K562 (cell line): ENCODE results near the gene FRMPD4. TPM values are rescaled to one million over a fixed set of nuclear protein-coding genes. Genes with fewer than 3 reads are reported as not detected.

ENCODE experiments used
- ATAC-seq: fragments of 200-7000 bp; cut with Tn5 transposase; 3 replicates; pipeline ENCODE4 v1.9.1; 2020; ENCODE audit warnings: moderate library complexity
- BruUV-seq: library from RNA; stranded (reverse); fragments of 400-500 nt; replicated peaks from 2 replicates; lab custom pipeline; 2021; lab: Mats Ljungman, UMichigan
- CTCF ChIA-PET: fragments of 300-600 bp; formaldehyde crosslinking; extraction: SDS; loops from one replicate; lab custom pipeline; 2021; ENCODE audit warnings: low intra/inter-chr PET ratio; lab: Yijun Ruan, JAX
- POLR2A ChIA-PET: fragments of 300-600, 350-650 bp; sonication (Branson Sonifier 250); formaldehyde crosslinking; extraction: SDS; loops from one replicate; lab custom pipeline; 2021; ENCODE audit warnings: antibody characterized with exemption, inconsistent platforms; lab: Yijun Ruan, JAX
- DNase-seq, 4 experiments: peaks; one replicate each; pipeline versions ENCODE4 v3.0.0 to v3.0.0-alpha.2; 2011 to 2018; ENCODE audit warnings: low spot score in 3 of 4, mixed read lengths in 3 of 4; ENCODE audit errors: extremely low read depth in 1 of 4
- FAIRE-seq: peaks from 2 replicates; lab custom pipeline; 2011; peaks lifted over from hg19 to GRCh38; lab: Jason Lieb, UNC
- H2AFZ ChIP-seq: 2 replicates; pipeline ENCODE4 v1.6.0; 2011; ENCODE audit warnings: low read depth, low read length, control low read depth, inconsistent platforms
- H3K27ac ChIP-seq: fragments of 200-600 bp; 3 replicates; pipeline ENCODE4 v1.8.0; 2011; ENCODE audit warnings: low read depth, mild to moderate bottlenecking, control low read depth, inconsistent platforms, low read length, moderate library complexity, mixed read lengths; ENCODE audit errors: extremely low read depth
- H3K27me3 ChIP-seq, 2 experiments: fragments of 300-600 bp in 1 of 2; 2 replicates in 1 of 2; 3 replicates in 1 of 2; pipeline versions ENCODE4 v1.6.0 to v1.8.0; 2011; ENCODE audit warnings: inconsistent platforms in 2 of 2, low read length in 2 of 2, mild to moderate bottlenecking in 1 of 2, mixed read lengths in 1 of 2, moderate library complexity in 1 of 2; ENCODE audit not compliant: control insufficient read depth in 2 of 2, insufficient read depth in 2 of 2
- H3K36me3 ChIP-seq: fragments of 300-600 bp; 3 replicates; pipeline ENCODE4 v1.8.0; 2011; ENCODE audit warnings: mild to moderate bottlenecking, low read length, inconsistent platforms; ENCODE audit not compliant: control insufficient read depth, insufficient read depth
- H3K4me1 ChIP-seq, 2 experiments: fragments of 200-600 bp in 1 of 2; replicated peaks in 1 of 2; 2 replicates in 1 of 2; 3 replicates in 1 of 2; pipeline versions ENCODE4 v1.5.1 to v1.8.0; 2011; ENCODE audit warnings: inconsistent platforms in 2 of 2, low read length in 2 of 2, mild to moderate bottlenecking in 1 of 2, mixed read lengths in 1 of 2, moderate library complexity in 1 of 2; ENCODE audit not compliant: control insufficient read depth in 2 of 2, insufficient read depth in 2 of 2
- H3K4me2 ChIP-seq: 2 replicates; pipeline ENCODE4 v1.6.1; 2011; ENCODE audit warnings: low read length, control low read depth, inconsistent platforms, mixed read lengths; ENCODE audit not compliant: insufficient read depth
- H3K4me3 ChIP-seq: fragments of 200-600 bp; sonication (generic), shearing (Covaris generic); 2 replicates; pipeline ENCODE4 v1.5.1; 2016; ENCODE audit warnings: control low read depth, inconsistent platforms
- H3K79me2 ChIP-seq: fragments of 200-600 bp; 3 replicates; pipeline ENCODE4 v1.8.0; 2011; ENCODE audit warnings: low read length, inconsistent platforms; ENCODE audit not compliant: control insufficient read depth, insufficient read depth
- H3K9ac ChIP-seq, 2 experiments: 2 replicates each; pipeline versions ENCODE4 v1.6.0 to v1.6.1; 2011; ENCODE audit warnings: low read depth in 2 of 2, low read length in 2 of 2, control low read depth in 1 of 2, inconsistent platforms in 1 of 2, mild to moderate bottlenecking in 1 of 2, mixed read lengths in 1 of 2; ENCODE audit not compliant: insufficient read depth in 1 of 2
- H3K9me1 ChIP-seq: one replicate; pipeline ENCODE4 v1.6.0; 2011; ENCODE audit warnings: inconsistent platforms, mild to moderate bottlenecking, low read length, moderate library complexity; ENCODE audit not compliant: control insufficient read depth, insufficient read depth
- H3K9me3 ChIP-seq: replicated peaks from 2 replicates; pipeline ENCODE4 v1.5.1; 2011; ENCODE audit warnings: low read depth, low read length, inconsistent platforms; ENCODE audit not compliant: control insufficient read depth, insufficient read depth
- H4K20me1 ChIP-seq: replicated peaks from 2 replicates; pipeline ENCODE4 v1.6.1; 2011; ENCODE audit warnings: low read length, inconsistent platforms, mixed read lengths; ENCODE audit not compliant: control insufficient read depth, insufficient read depth
- BRCA1 ChIP-seq, 2 experiments: fragments of 450-650 bp in 1 of 2; sonication (generic) in 1 of 2; formaldehyde crosslinking in 1 of 2; IDR thresholded peaks; 2 replicates each; pipeline versions ENCODE4 v1.5.0 to v1.6.1; 2017 to 2020; ENCODE audit warnings: mild to moderate bottlenecking in 1 of 2, missing genetic modification reagents in 1 of 2
- E2F6 ChIP-seq, 2 experiments: IDR thresholded peaks; 2 replicates each; pipeline ENCODE4 v1.6.1; 2011; ENCODE audit warnings: borderline replicate concordance in 1 of 2, control low read depth in 1 of 2, low read depth in 1 of 2, low read length in 1 of 2, mild to moderate bottlenecking in 1 of 2, mixed read lengths in 1 of 2, moderate library complexity in 1 of 2; ENCODE audit not compliant: insufficient read depth in 1 of 2, insufficient read length in 1 of 2, poor library complexity in 1 of 2, severe bottlenecking in 1 of 2; ENCODE audit errors: extremely low read depth in 1 of 2
- LCOR ChIP-seq: sonication (generic); formaldehyde crosslinking; IDR thresholded peaks from 2 replicates; pipeline ENCODE4 v1.8.0; 2022; ENCODE audit warnings: mild to moderate bottlenecking, missing genetic modification reagents
- SIN3A ChIP-seq, 2 experiments: fragments of 150-350 bp in 1 of 2; IDR thresholded peaks; 2 replicates each; pipeline ENCODE4 v1.6.1; 2011 to 2016; ENCODE audit warnings: borderline replicate concordance in 2 of 2, low read depth in 2 of 2, low read length in 2 of 2, mild to moderate bottlenecking in 2 of 2, moderate library complexity in 2 of 2; ENCODE audit not compliant: control insufficient read depth in 1 of 2
- TSHZ1 ChIP-seq: fragments of 250-450 bp; sonication (Bioruptor Pico); IDR thresholded peaks from 2 replicates; pipeline ENCODE4 v1.4.0; 2020; ENCODE audit warnings: mild to moderate bottlenecking, moderate library complexity
- YY1 ChIP-seq, 3 experiments: IDR thresholded peaks; 2 replicates each; pipeline ENCODE4 v1.6.1; 2011; ENCODE audit warnings: low read length in 2 of 3, mild to moderate bottlenecking in 2 of 3, moderate library complexity in 2 of 3, borderline replicate concordance in 1 of 3, control low read depth in 1 of 3, low read depth in 1 of 3; ENCODE audit not compliant: insufficient read depth in 3 of 3, insufficient replicate concordance in 2 of 3, control insufficient read depth in 1 of 3, insufficient read length in 1 of 3; ENCODE audit errors: extremely low read depth in 1 of 3
- ZNF407 ChIP-seq: fragments of 450-650 bp; IDR thresholded peaks from 2 replicates; pipeline ENCODE4 v1.6.1; 2016; ENCODE audit warnings: low read depth
- WGBS: fragments of 100-300 bp; shearing (Covaris generic); methylation state at CpG from one replicate; pipeline ENCODE4 v1.1.6; 2016; ENCODE audit warnings: low coverage, mixed read lengths; ENCODE audit not compliant: insufficient coverage; ENCODE audit errors: missing lambda C conversion rate; 5-methylcytosine and 5-hydroxymethylcytosine counted together
- in situ Hi-C: fragments of 300-500 bp; cut with MboI; formaldehyde crosslinking; loops from 4 replicates; pipeline ENCODE4 v1.15.0; 2018; ENCODE audit warnings: inconsistent platforms, mixed read lengths
- intact Hi-C: fragments of 100-400 bp; cut with micrococcal nuclease; formaldehyde crosslinking; loops from 2 replicates; pipeline ENCODE4 v1.14.2; 2022
- polyA plus RNA-seq, 8 experiments: library from polyadenylated mRNA; depleted of rRNA in 4 of 8; stranded (reverse) in 5 of 8; unstranded in 3 of 8; fragments of >200 nt; fragmentation: Nextera tagmentation in 2 of 8; fragmentation: Illumina TruSeq in 1 of 8; extraction: Ambion mirVana in 2 of 8; extraction: Trizol in 1 of 8; gene quantifications; 2 replicates each; pipeline versions ENCODE4 v1.2.1 to v1.2.3, GENCODE V29; 2011 to 2014; ENCODE audit warnings: inconsistent platforms in 1 of 8, missing spikeins in 1 of 8
- total RNA-seq, 7 experiments: library from RNA; depleted of rRNA in 6 of 7; stranded (reverse); fragments of >200 nt in 6 of 7; fragmentation: Illumina TruSeq in 2 of 7; extraction: Trizol in 2 of 7; gene quantifications; 2 replicates each; pipeline versions ENCODE4 v1.2.1 to v1.2.3, GENCODE V29; 2011 to 2021; ENCODE audit warnings: low replicate concordance in 1 of 7

Gene FRMPD4
- total and polyA plus RNA-seq, 9 of the 15 experiments (the other 6 are each of a cell fraction or from before 2014, with no cell fraction given): not detected

GRCh38 chrX:12210971-12211370 is 72.7 kb downstream of the FRMPD4 start:
- no peaks in the 10 kb centered on the region for H3K79me2 ChIP-seq
- H3K27me3 ChIP-seq: no peaks in the 10 kb centered on the region
- no peak overlapping the region for H2AFZ ChIP-seq
- CTCF ChIA-PET: no interaction called here
- no peak overlapping the region for H3K4me2 ChIP-seq
- H3K9me1 ChIP-seq: no peaks in the 10 kb centered on the region
- DNase-seq: no peak
- no peak for ATAC-seq
- H4K20me1 ChIP-seq: no peaks in the 10 kb centered on the region
- BruUV-seq: no TSS peak
- H3K9me3 ChIP-seq: no peaks in the 10 kb centered on the region
- no peaks in the 10 kb centered on the region for H3K4me1 ChIP-seq
- POLR2A ChIA-PET: no interaction called here
- no peak overlapping the region for H3K9ac ChIP-seq
- no peak overlapping the region for H3K4me3 ChIP-seq
- H3K27ac ChIP-seq: no peak overlapping the region
- WGBS: 0% methylated on average over 3 of the region's 3 CpGs
- in situ Hi-C loops (no loop called here), intact Hi-C loops (no loop called here)
- H3K36me3 ChIP-seq: no peaks in the 10 kb centered on the region
- FAIRE-seq: no peak
- TF ChIP-seq LCOR (CRISPR knock-in tag) (no peak), SIN3A (IDR thresholded peaks at IDR 0.05; ENCODE audit: borderline replicate concordance in 2 of 2, control insufficient read depth in 1 of 2, low read depth in 2 of 2, low read length in 2 of 2) (no peak), BRCA1 (IDR thresholded peaks at IDR 0.05) (no peak), BRCA1 (CRISPR knock-in tag; IDR thresholded peaks at IDR 0.05) (no peak), ZNF407 (no peak), TSHZ1 (CRISPR knock-in tag) (no peak), E2F6 (IDR thresholded peaks at IDR 0.05; ENCODE audit: borderline replicate concordance in 1 of 2, extremely low read depth in 1 of 2, insufficient read depth in 1 of 2, insufficient read length in 1 of 2, low read depth in 1 of 2, low read length in 1 of 2, poor library complexity in 1 of 2, severe bottlenecking in 1 of 2) (no peak), YY1 (IDR thresholded peaks at IDR 0.05; ENCODE audit: borderline replicate concordance in 1 of 3, control insufficient read depth in 1 of 3, extremely low read depth in 1 of 3, insufficient read depth in 3 of 3, insufficient read length in 1 of 3, insufficient replicate concordance in 2 of 3, low read depth in 1 of 3, low read length in 2 of 3) (no peak)
